GM12878 (cell line): ENCODE results near the gene NEUROG2. TPM values are rescaled to one million over a fixed set of nuclear protein-coding genes. Genes with fewer than 3 reads are reported as not detected.

Source experiments
- ATAC-seq: fragments of 200-7000 bp; cut with Tn5 transposase; 3 replicates; pipeline ENCODE4 v1.9.1; 2020; ENCODE audit warnings: mild to moderate bottlenecking, moderate library complexity
- BruUV-seq: library from RNA; stranded (reverse); fragments of 400-500 nt; replicated peaks from 2 replicates; lab custom pipeline; 2021; lab: Mats Ljungman, UMichigan
- CTCF ChIA-PET: fragments of 300-600 bp; sonication (Branson Sonifier 250); formaldehyde crosslinking; extraction: SDS; loops from one replicate; lab custom pipeline; 2021; ENCODE audit warnings: inconsistent platforms; lab: Yijun Ruan, JAX
- POLR2A ChIA-PET: fragments of 350-600 bp; formaldehyde crosslinking; extraction: SDS; loops from one replicate; lab custom pipeline; 2021; ENCODE audit warnings: inconsistent platforms; lab: Charles Lee
- RAD21 ChIA-PET: fragments of 300-600 bp; sonication (Branson Sonifier 250); formaldehyde crosslinking; loops from one replicate; lab custom pipeline; 2023; ENCODE audit warnings: antibody characterized with exemption; ENCODE audit not compliant: unreplicated experiment; lab: Charles Lee
- SMC1A ChIA-PET: fragments of 300-600 bp; sonication (Branson Sonifier 250); formaldehyde crosslinking; loops from one replicate; lab custom pipeline; 2023; ENCODE audit not compliant: unreplicated experiment, uncharacterized antibody; lab: Charles Lee
- DNase-seq: peaks from one replicate; pipeline ENCODE4 v3.0.0-alpha.2; 2011; ENCODE audit warnings: low read depth, low spot score
- FAIRE-seq: peaks from 3 replicates; lab custom pipeline; 2011; peaks lifted over from hg19 to GRCh38; lab: Jason Lieb, UNC
- H2AFZ ChIP-seq: 2 replicates; pipeline ENCODE4 v1.6.0; 2011; ENCODE audit warnings: low read depth, low read length, control low read depth; ENCODE audit not compliant: control insufficient read depth
- H3K27ac ChIP-seq: 2 replicates; pipeline ENCODE4 v1.5.1; 2011; ENCODE audit warnings: control low read depth; ENCODE audit not compliant: control insufficient read depth, insufficient read depth
- H3K27me3 ChIP-seq, 2 experiments: replicated peaks in 1 of 2; 2 replicates each; pipeline versions ENCODE4 v1.6.0 to v1.6.1; 2011; ENCODE audit warnings: low read length in 1 of 2; ENCODE audit not compliant: control insufficient read depth in 2 of 2, insufficient read depth in 2 of 2
- H3K36me3 ChIP-seq, 2 experiments: 2 replicates each; pipeline ENCODE4 v1.5.1; 2011; ENCODE audit warnings: low read length in 1 of 2; ENCODE audit not compliant: control insufficient read depth in 2 of 2, insufficient read depth in 2 of 2
- H3K4me1 ChIP-seq: 2 replicates; pipeline ENCODE4 v1.6.1; 2011; ENCODE audit warnings: mild to moderate bottlenecking, low read length, moderate library complexity, mixed read lengths; ENCODE audit not compliant: control insufficient read depth, insufficient read depth
- H3K4me2 ChIP-seq: 2 replicates; pipeline ENCODE4 v1.6.0; 2011; ENCODE audit warnings: control low read depth; ENCODE audit not compliant: control insufficient read depth, insufficient read depth
- H3K4me3 ChIP-seq: fragments of 200-600 bp; sonication (generic); 2 replicates; pipeline ENCODE4 v1.5.1; 2016
- H3K79me2 ChIP-seq: 2 replicates; pipeline ENCODE4 v1.6.0; 2011; ENCODE audit warnings: low read length; ENCODE audit not compliant: control insufficient read depth, insufficient read depth
- H3K9ac ChIP-seq: 2 replicates; pipeline ENCODE4 v1.8.0; 2011; ENCODE audit warnings: low read length, control low read depth, mixed read lengths; ENCODE audit not compliant: control insufficient read depth, insufficient read depth
- H3K9me3 ChIP-seq: replicated peaks from 3 replicates; pipeline ENCODE4 v1.5.1; 2011; ENCODE audit warnings: mild to moderate bottlenecking, low read length; ENCODE audit not compliant: control insufficient read depth, insufficient read depth
- H4K20me1 ChIP-seq: 2 replicates; pipeline ENCODE4 v1.6.0; 2011; ENCODE audit not compliant: control insufficient read depth, insufficient read depth
- BACH1 ChIP-seq: fragments of 450-650 bp; IDR thresholded peaks from 2 replicates; pipeline ENCODE4 v1.6.1; 2017; ENCODE audit warnings: mild to moderate bottlenecking, borderline replicate concordance
- ETV6 ChIP-seq, 2 experiments: fragments of 450-650 bp in 1 of 2; IDR thresholded peaks in 1 of 2; conservative IDR thresholded peaks in 1 of 2; 2 replicates each; pipeline ENCODE4 v1.6.1; 2014; ENCODE audit warnings: antibody characterized with exemption in 1 of 2, borderline replicate concordance in 1 of 2, low read depth in 1 of 2, mild to moderate bottlenecking in 1 of 2, moderate library complexity in 1 of 2
- MTA3 ChIP-seq: IDR thresholded peaks from 2 replicates; pipeline ENCODE4 v1.6.1; 2012; ENCODE audit warnings: low read length, inconsistent platforms, borderline replicate concordance
- NBN ChIP-seq: fragments of 450-650 bp; IDR thresholded peaks from 2 replicates; pipeline ENCODE4 v1.6.1; 2016
- NR2F1 ChIP-seq: fragments of 450-650 bp; conservative IDR thresholded peaks from 2 replicates; pipeline ENCODE4 v1.6.1; 2017; ENCODE audit warnings: mild to moderate bottlenecking
- RBBP5 ChIP-seq: fragments of 200-600 bp; sonication (generic); conservative IDR thresholded peaks from 2 replicates; pipeline ENCODE4 v1.6.1; 2016
- RUNX3 ChIP-seq: IDR thresholded peaks from 2 replicates; pipeline ENCODE4 v1.6.1; 2012; ENCODE audit warnings: low read length, inconsistent platforms
- SIN3A ChIP-seq: IDR thresholded peaks from 2 replicates; pipeline ENCODE4 v1.6.1; 2012; ENCODE audit warnings: low read depth, low read length, improper control_type of control experiment
- SMC3 ChIP-seq: IDR thresholded peaks from 2 replicates; pipeline ENCODE4 v1.6.1; 2011; ENCODE audit warnings: low read length, improper control_type of control experiment, borderline replicate concordance
- SPI1 ChIP-seq: IDR thresholded peaks from 2 replicates; pipeline ENCODE4 v1.6.1; 2011; ENCODE audit warnings: low read depth, mild to moderate bottlenecking, low read length, moderate library complexity, borderline replicate concordance; ENCODE audit not compliant: insufficient read depth
- ZNF207 ChIP-seq: fragments of 450-650 bp; IDR thresholded peaks from 2 replicates; pipeline ENCODE4 v1.6.1; 2014; ENCODE audit warnings: antibody characterized with exemption, mild to moderate bottlenecking, borderline replicate concordance
- WGBS: methylation state at CpG from one replicate; pipeline ENCODE4 v1.1.6; 2016; ENCODE audit warnings: low lambda C conversion rate; ENCODE audit not compliant: insufficient replicate concordance, insufficient coverage; ENCODE audit errors: missing lambda C conversion rate; 5-methylcytosine and 5-hydroxymethylcytosine counted together
- in situ Hi-C: fragments of 300-500 bp; cut with MboI; formaldehyde crosslinking; loops from 9 replicates; pipeline ENCODE4 v1.14.3; 2018; ENCODE audit warnings: mixed read lengths
- intact Hi-C: fragments of 100-400 bp; cut with micrococcal nuclease; formaldehyde crosslinking; loops from one replicate; pipeline ENCODE4 v1.14.2; 2022; ENCODE audit not compliant: unreplicated experiment
- polyA plus RNA-seq, 11 experiments: library from polyadenylated mRNA; depleted of rRNA in 4 of 11; unstranded in 6 of 11; stranded (reverse) in 5 of 11; fragments of >200 nt; fragmentation: Nextera tagmentation in 4 of 11; fragmentation: Illumina TruSeq in 1 of 11; extraction: Ambion mirVana in 4 of 11; extraction: Trizol in 1 of 11; gene quantifications; 1 replicate in 1 of 11; 2 replicates in 10 of 11; pipeline versions ENCODE4 v1.2.1 to v1.2.3, GENCODE V29; 2011 to 2016; ENCODE audit warnings: inconsistent platforms in 2 of 11, missing spikeins in 2 of 11, low read depth in 1 of 11
- total RNA-seq, 4 experiments: library from RNA; depleted of rRNA in 3 of 4; stranded (reverse); fragments of >200 nt in 3 of 4; fragmentation: Illumina TruSeq in 1 of 4; extraction: Trizol in 1 of 4; gene quantifications; 2 replicates each; pipeline versions ENCODE4 v1.2.1 to v1.2.3, GENCODE V29; 2013 to 2021
- TF ChIP-seq, protein P1 (sequence below): IDR thresholded peaks from 2 replicates; pipeline ENCODE4 v1.6.1; 2012; ENCODE audit warnings: mild to moderate bottlenecking, low read depth, low read length
- TF ChIP-seq, protein P2 (sequence below): IDR thresholded peaks from 2 replicates; pipeline ENCODE4 v1.6.1; 2011; ENCODE audit warnings: mild to moderate bottlenecking, low read depth, low read length, moderate library complexity; ENCODE audit not compliant: insufficient replicate concordance

NEUROG2 gene
- total and polyA plus RNA-seq, 10 of the 15 experiments (the other 5 are each of a cell fraction or from before 2014, with no cell fraction given) = 0.53 to 3.3 (median 1.1) TPM

DNA sequence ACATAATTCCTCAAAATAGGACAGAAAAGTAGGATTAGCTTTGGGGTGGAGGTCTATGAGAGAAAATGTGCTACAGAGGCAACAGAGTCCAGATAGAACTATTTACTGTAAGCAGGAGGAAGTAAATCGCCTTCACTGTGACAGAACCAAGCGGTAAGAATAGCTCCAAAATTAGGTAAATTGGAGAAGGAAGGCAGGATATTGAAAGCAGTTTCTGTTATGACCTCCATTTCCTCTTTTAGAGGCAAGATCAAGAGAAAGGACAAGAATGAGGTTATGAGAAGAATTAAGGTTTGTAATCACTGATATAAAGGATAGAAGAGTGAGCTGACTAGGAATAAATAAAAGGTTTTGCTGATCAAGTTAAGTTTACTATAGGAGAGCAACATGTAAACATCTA, 44.1 kb upstream of the NEUROG2 start:
- Histone ChIP-seq H3K36me3 (peaks cover 0 to 6% of the 10 kb centered on the region in 2 experiments; a peak in 2 of 4 replicates), H3K79me2 (no peaks in the 10 kb centered on the region), H3K9ac (no peak overlapping the region), H3K4me1 (peaks cover 6% of the 10 kb centered on the region; the same call in 1 of the 2 replicates), H3K27me3 (no peaks in the 10 kb centered on the region), H4K20me1 (no peaks in the 10 kb centered on the region), H3K9me3 (no peaks in the 10 kb centered on the region; the same call in 2 of the 3 replicates), H3K4me2 (no peak overlapping the region), H3K27ac (no peak overlapping the region), H3K4me3 (no peak overlapping the region), H2AFZ (no peak overlapping the region)
- RAD21 ChIA-PET = interaction anchor here (0.5 to 1.1 kb wide), 3 partner anchors 204 to 637 kb away, joined by 3 to 4 read pairs (median 3); no protein-coding TSS in a partner anchor
- CTCF ChIA-PET = interaction anchor here (0.9 to 2.3 kb wide), 6 partner anchors 10 to 205 kb away, joined by 3 to 8 read pairs (median 6); no protein-coding TSS in a partner anchor
- 0% methylated on average over 2 of the region's 2 CpGs for WGBS
- peak; percentile 73; the same call in 1 of the 2 replicates for TF ChIP-seq SPI1
- TF ChIP-seq RUNX3 = 0 out of 2 replicates have a peak, but pooled peaks have one; percentile 13
- no peak for TF ChIP-seq ZNF207
- no peak for TF ChIP-seq RBBP5
- intact Hi-C loops = no loop called here
- no TSS peak for BruUV-seq
- SMC1A ChIA-PET = interaction anchor here (0.6 to 2.6 kb wide), 4 partner anchors 10 to 30 kb away, joined by 4 to 15 read pairs (median 6); no protein-coding TSS in a partner anchor
- no peak for DNase-seq
- in situ Hi-C loops = no loop called here
- peak; percentile 53 for ATAC-seq
- FAIRE-seq = peak; percentile 23
- POLR2A ChIA-PET = no interaction called here

DNA sequence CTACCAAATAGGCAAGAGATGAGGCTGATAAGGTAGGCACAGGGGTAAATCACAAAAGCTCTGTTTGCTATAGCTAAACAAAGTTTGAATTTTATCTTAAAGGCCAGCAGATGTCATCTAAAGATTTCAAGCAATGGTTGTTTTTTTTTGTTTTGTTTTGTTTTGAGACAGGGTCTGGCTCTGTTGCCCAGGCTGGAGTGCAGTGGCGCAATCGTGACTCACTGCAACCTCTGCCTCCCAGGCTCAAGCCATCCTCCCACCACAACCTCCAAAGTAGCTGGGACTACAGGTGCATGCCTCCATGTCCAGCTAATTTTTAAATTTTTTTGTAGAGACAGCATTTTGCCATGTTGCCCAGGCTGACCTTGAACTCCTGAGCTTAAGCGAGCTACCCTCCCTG, 43.1 kb upstream of the NEUROG2 start:
- no peak overlapping the region for H3K4me3 ChIP-seq
- in situ Hi-C loops = no loop called here
- ChIA-PET POLR2A (interaction anchor here (0.9 kb wide), 1 partner anchor 10 kb away, joined by 3 read pairs; no protein-coding TSS in a partner anchor), CTCF (interaction anchor here (1.0 to 2.3 kb wide), 4 partner anchors 11 to 206 kb away, joined by 3 to 8 read pairs (median 6); no protein-coding TSS in a partner anchor), SMC1A (interaction anchor here (0.5 to 2.6 kb wide), 4 partner anchors 9 to 1966 kb away, joined by 3 to 15 read pairs (median 6); no protein-coding TSS in a partner anchor), RAD21 (no interaction called here)
- no peaks in the 10 kb centered on the region for H3K9me3 ChIP-seq
- no peak overlapping the region for H3K27ac ChIP-seq
- H3K79me2 ChIP-seq = no peaks in the 10 kb centered on the region
- no peak for TF ChIP-seq NR2F1
- TF ChIP-seq, protein P1, sequence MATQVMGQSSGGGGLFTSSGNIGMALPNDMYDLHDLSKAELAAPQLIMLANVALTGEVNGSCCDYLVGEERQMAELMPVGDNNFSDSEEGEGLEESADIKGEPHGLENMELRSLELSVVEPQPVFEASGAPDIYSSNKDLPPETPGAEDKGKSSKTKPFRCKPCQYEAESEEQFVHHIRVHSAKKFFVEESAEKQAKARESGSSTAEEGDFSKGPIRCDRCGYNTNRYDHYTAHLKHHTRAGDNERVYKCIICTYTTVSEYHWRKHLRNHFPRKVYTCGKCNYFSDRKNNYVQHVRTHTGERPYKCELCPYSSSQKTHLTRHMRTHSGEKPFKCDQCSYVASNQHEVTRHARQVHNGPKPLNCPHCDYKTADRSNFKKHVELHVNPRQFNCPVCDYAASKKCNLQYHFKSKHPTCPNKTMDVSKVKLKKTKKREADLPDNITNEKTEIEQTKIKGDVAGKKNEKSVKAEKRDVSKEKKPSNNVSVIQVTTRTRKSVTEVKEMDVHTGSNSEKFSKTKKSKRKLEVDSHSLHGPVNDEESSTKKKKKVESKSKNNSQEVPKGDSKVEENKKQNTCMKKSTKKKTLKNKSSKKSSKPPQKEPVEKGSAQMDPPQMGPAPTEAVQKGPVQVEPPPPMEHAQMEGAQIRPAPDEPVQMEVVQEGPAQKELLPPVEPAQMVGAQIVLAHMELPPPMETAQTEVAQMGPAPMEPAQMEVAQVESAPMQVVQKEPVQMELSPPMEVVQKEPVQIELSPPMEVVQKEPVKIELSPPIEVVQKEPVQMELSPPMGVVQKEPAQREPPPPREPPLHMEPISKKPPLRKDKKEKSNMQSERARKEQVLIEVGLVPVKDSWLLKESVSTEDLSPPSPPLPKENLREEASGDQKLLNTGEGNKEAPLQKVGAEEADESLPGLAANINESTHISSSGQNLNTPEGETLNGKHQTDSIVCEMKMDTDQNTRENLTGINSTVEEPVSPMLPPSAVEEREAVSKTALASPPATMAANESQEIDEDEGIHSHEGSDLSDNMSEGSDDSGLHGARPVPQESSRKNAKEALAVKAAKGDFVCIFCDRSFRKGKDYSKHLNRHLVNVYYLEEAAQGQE = no peak
- no peak for TF ChIP-seq BACH1
- TF ChIP-seq ETV6 (conservative IDR thresholded peaks at IDR 0.05 in 1 of 2, IDR thresholded peaks at IDR 0.05 in 1 of 2; ENCODE audit: borderline replicate concordance in 1 of 2, low read depth in 1 of 2) = no peak
- no peak for TF ChIP-seq SIN3A
- no peak for TF ChIP-seq NBN
- no peak for TF ChIP-seq MTA3
- no peak for TF ChIP-seq SMC3
- TF ChIP-seq, protein P2, sequence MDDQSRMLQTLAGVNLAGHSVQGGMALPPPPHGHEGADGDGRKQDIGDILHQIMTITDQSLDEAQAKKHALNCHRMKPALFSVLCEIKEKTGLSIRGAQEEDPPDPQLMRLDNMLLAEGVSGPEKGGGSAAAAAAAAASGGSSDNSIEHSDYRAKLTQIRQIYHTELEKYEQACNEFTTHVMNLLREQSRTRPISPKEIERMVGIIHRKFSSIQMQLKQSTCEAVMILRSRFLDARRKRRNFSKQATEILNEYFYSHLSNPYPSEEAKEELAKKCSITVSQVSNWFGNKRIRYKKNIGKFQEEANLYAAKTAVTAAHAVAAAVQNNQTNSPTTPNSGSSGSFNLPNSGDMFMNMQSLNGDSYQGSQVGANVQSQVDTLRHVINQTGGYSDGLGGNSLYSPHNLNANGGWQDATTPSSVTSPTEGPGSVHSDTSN = no peak
- no TSS peak for BruUV-seq
- peaks cover 0 to 6% of the 10 kb centered on the region in 2 experiments; a peak in 2 of 4 replicates for H3K36me3 ChIP-seq
- intact Hi-C loops = no loop called here
- 100% methylated on average over 3 of the region's 3 CpGs for WGBS
- no peak overlapping the region for H3K9ac ChIP-seq
- H3K4me2 ChIP-seq = no peak overlapping the region
- H3K4me1 ChIP-seq = peaks cover 6% of the 10 kb centered on the region; the same call in 1 of the 2 replicates
- H4K20me1 ChIP-seq = no peaks in the 10 kb centered on the region
- peak; percentile 18 for FAIRE-seq
- DNase-seq = no peak
- no peaks in the 10 kb centered on the region for H3K27me3 ChIP-seq
- no peak overlapping the region for H2AFZ ChIP-seq
- no peak for ATAC-seq
